HEK293 (cell line): ENCODE results near the gene TMEM263.

ENCODE experiments used
- CTCF ChIA-PET: fragments of 350-600 bp; formaldehyde crosslinking; extraction: SDS; loops from one replicate; lab custom pipeline; 2021; ENCODE audit warnings: antibody characterized with exemption; lab: Yijun Ruan, JAX
- POLR2A ChIA-PET: fragments of 300-600 bp; formaldehyde crosslinking; extraction: SDS; loops from one replicate; lab custom pipeline; 2020; ENCODE audit warnings: antibody characterized with exemption, inconsistent platforms; lab: Yijun Ruan, JAX
- H3K27ac ChIP-seq: fragments of 200-500 bp; sonication (Bioruptor generic); 2 replicates; pipeline ENCODE4 v1.5.1; 2014; ENCODE audit warnings: low read depth, low read length, control low read depth, inconsistent platforms; ENCODE audit errors: extremely low read depth
- H3K36me3 ChIP-seq, 2 experiments: fragments of 200-500 bp in 1 of 2; sonication (Bioruptor generic) in 1 of 2; 1 replicate in 1 of 2; 2 replicates in 1 of 2; pipeline ENCODE4 v1.5.1; 2014 to 2017; ENCODE audit warnings: inconsistent platforms in 2 of 2, low read length in 2 of 2; ENCODE audit not compliant: control insufficient read depth in 2 of 2, insufficient read depth in 1 of 2
- H3K4me1 ChIP-seq: fragments of 200-500 bp; sonication (Bioruptor generic); 2 replicates; pipeline ENCODE4 v1.5.1; 2014; ENCODE audit warnings: mild to moderate bottlenecking, low read length, inconsistent platforms; ENCODE audit not compliant: control insufficient read depth, insufficient read depth
- H3K4me3 ChIP-seq: 2 replicates; pipeline ENCODE4 v1.5.1; 2011; ENCODE audit warnings: low read depth, mild to moderate bottlenecking, control low read depth, low read length, moderate library complexity
- H3K9me3 ChIP-seq: fragments of 200-500 bp; sonication (Bioruptor generic); 2 replicates; pipeline ENCODE4 v1.5.1; 2014; ENCODE audit warnings: low read depth, low read length, inconsistent platforms; ENCODE audit not compliant: control insufficient read depth, insufficient read depth
- GFI1B ChIP-seq: fragments of 450-650 bp; formaldehyde crosslinking; IDR thresholded peaks from 2 replicates; pipeline ENCODE4 v1.5.1; 2016; ENCODE audit warnings: missing biosample characterization, missing genetic modification characterization
- GLIS2 ChIP-seq: fragments of 450-650 bp; formaldehyde crosslinking; IDR thresholded peaks from 2 replicates; pipeline ENCODE4 v1.5.1; 2016; ENCODE audit warnings: missing biosample characterization, missing genetic modification characterization
- ZBTB20 ChIP-seq: fragments of 450-650 bp; formaldehyde crosslinking; IDR thresholded peaks from 2 replicates; pipeline ENCODE4 v1.5.1; 2016; ENCODE audit warnings: missing biosample characterization, missing genetic modification characterization
- ZIC2 ChIP-seq: fragments of 450-650 bp; formaldehyde crosslinking; IDR thresholded peaks from 2 replicates; pipeline ENCODE4 v1.5.1; 2016; ENCODE audit warnings: missing biosample characterization, missing genetic modification characterization
- ZNF239 ChIP-seq: fragments of 450-650 bp; formaldehyde crosslinking; IDR thresholded peaks from 2 replicates; pipeline ENCODE4 v1.5.1; 2016; ENCODE audit warnings: missing biosample characterization, missing genetic modification characterization
- ZNF274 ChIP-seq, 2 experiments: fragments of 200-500 bp in 1 of 2; fragments of 450-650 bp in 1 of 2; sonication (Bioruptor generic) in 1 of 2; formaldehyde crosslinking in 1 of 2; IDR thresholded peaks; 2 replicates each; pipeline versions ENCODE4 v1.5.1 to v1.6.1; 2014 to 2016; ENCODE audit warnings: borderline replicate concordance in 1 of 2, inconsistent platforms in 1 of 2, low read length in 1 of 2, missing biosample characterization in 1 of 2, missing genetic modification characterization in 1 of 2
- ZNF311 ChIP-seq: fragments of 450-650 bp; formaldehyde crosslinking; IDR thresholded peaks from 2 replicates; pipeline ENCODE4 v1.5.1; 2017; ENCODE audit warnings: missing biosample characterization, missing genetic modification characterization, borderline replicate concordance
- ZNF391 ChIP-seq: fragments of 450-650 bp; formaldehyde crosslinking; IDR thresholded peaks from 2 replicates; pipeline ENCODE4 v1.5.1; 2016; ENCODE audit warnings: low read depth, missing biosample characterization, missing genetic modification characterization, borderline replicate concordance
- ZNF514 ChIP-seq: fragments of 450-650 bp; formaldehyde crosslinking; IDR thresholded peaks from 2 replicates; pipeline ENCODE4 v1.5.1; 2016; ENCODE audit warnings: missing biosample characterization, missing genetic modification characterization
- ZNF544 ChIP-seq: fragments of 450-650 bp; formaldehyde crosslinking; IDR thresholded peaks from 2 replicates; pipeline ENCODE4 v1.5.0; 2017; ENCODE audit warnings: missing biosample characterization, missing genetic modification characterization
- ZNF571 ChIP-seq: fragments of 450-650 bp; formaldehyde crosslinking; IDR thresholded peaks from 2 replicates; pipeline ENCODE4 v1.5.0; 2017; ENCODE audit warnings: missing biosample characterization, missing genetic modification characterization
- ZNF626 ChIP-seq: fragments of 450-650 bp; sonication (Bioruptor Pico); formaldehyde crosslinking; IDR thresholded peaks from 2 replicates; pipeline ENCODE4 v1.5.1; 2018; ENCODE audit warnings: missing biosample characterization, missing genetic modification characterization, inconsistent platforms
- ZNF777 ChIP-seq: fragments of 450-650 bp; formaldehyde crosslinking; IDR thresholded peaks from 2 replicates; pipeline ENCODE4 v1.5.1; 2017; ENCODE audit warnings: missing biosample characterization, missing genetic modification characterization, borderline replicate concordance
- ZNF785 ChIP-seq: fragments of 450-650 bp; formaldehyde crosslinking; IDR thresholded peaks from 2 replicates; pipeline ENCODE4 v1.5.1; 2016; ENCODE audit warnings: missing biosample characterization, missing genetic modification characterization
- ZNF791 ChIP-seq: fragments of 450-650 bp; formaldehyde crosslinking; IDR thresholded peaks from 2 replicates; pipeline ENCODE4 v1.5.1; 2016; ENCODE audit warnings: missing biosample characterization, missing genetic modification characterization
- ZNF837 ChIP-seq: fragments of 450-650 bp; formaldehyde crosslinking; IDR thresholded peaks from 2 replicates; pipeline ENCODE4 v1.5.1; 2016; ENCODE audit warnings: missing biosample characterization, missing genetic modification characterization
- TF ChIP-seq, protein P1 (sequence below): fragments of 450-650 bp; formaldehyde crosslinking; IDR thresholded peaks from 2 replicates; pipeline ENCODE4 v1.5.1; 2017; ENCODE audit warnings: missing biosample characterization, missing genetic modification characterization
- TF ChIP-seq, protein P2 (sequence below): fragments of 450-650 bp; formaldehyde crosslinking; IDR thresholded peaks from 2 replicates; pipeline ENCODE4 v1.5.1; 2016; ENCODE audit warnings: missing biosample characterization, missing genetic modification characterization, borderline replicate concordance

Gene TMEM263

DNA sequence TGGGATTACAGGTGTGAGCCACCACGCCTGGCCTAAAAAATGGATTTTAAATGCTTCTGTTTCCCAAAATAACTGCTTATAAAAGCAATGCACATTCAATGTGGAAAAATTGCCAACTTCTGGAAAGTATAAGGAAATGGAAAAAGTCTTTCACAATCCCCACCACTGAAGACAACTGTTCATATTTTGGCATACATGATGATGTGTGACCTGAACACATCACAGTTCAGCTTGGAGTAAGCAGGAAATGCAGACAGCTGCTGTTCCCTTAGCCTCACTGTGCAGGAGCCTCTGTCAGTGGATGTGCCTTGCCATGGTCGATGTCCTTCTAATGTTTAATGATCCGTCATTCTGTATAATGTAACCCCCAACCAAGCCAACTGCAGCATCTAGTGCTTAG is 26.1 kb downstream of the TMEM263 start (continued):
- TF ChIP-seq, protein P1, sequence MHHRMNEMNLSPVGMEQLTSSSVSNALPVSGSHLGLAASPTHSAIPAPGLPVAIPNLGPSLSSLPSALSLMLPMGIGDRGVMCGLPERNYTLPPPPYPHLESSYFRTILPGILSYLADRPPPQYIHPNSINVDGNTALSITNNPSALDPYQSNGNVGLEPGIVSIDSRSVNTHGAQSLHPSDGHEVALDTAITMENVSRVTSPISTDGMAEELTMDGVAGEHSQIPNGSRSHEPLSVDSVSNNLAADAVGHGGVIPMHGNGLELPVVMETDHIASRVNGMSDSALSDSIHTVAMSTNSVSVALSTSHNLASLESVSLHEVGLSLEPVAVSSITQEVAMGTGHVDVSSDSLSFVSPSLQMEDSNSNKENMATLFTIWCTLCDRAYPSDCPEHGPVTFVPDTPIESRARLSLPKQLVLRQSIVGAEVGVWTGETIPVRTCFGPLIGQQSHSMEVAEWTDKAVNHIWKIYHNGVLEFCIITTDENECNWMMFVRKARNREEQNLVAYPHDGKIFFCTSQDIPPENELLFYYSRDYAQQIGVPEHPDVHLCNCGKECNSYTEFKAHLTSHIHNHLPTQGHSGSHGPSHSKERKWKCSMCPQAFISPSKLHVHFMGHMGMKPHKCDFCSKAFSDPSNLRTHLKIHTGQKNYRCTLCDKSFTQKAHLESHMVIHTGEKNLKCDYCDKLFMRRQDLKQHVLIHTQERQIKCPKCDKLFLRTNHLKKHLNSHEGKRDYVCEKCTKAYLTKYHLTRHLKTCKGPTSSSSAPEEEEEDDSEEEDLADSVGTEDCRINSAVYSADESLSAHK (tag by site-specific recombination), result no peak

DNA sequence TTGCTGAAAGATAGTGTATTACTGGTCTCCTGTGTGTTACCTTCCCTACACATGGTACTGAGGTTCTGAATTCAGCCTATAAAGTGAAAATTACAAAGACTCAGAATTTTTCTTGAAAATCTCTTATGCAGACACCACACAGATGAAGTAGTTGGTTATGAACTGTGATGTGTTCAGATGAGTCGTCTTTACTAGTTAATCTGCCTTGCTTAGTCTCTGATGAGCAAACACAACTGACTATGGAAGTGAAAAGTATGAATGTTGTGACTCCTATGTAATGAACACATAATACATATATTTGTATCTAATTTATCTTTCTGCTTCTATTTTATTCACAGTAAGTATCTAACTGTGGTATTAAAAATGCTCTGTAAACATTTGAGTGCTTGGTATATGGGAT is 26.5 kb downstream of the TMEM263 start:
- CTCF ChIA-PET, result interaction anchor here (1.3 kb wide), 1 partner anchor 110 kb away, joined by 4 read pairs; no protein-coding TSS in a partner anchor
- TF ChIP-seq ZNF239, result no peak
- TF ChIP-seq ZNF791 (tag by site-specific recombination), result no peak
- no peak for TF ChIP-seq GLIS2 (tag by site-specific recombination)
- no peak for TF ChIP-seq ZBTB20 (tag by site-specific recombination)
- no peak for TF ChIP-seq ZNF777 (tag by site-specific recombination)
- no peak for TF ChIP-seq ZNF274 (IDR thresholded peaks at IDR 0.05; ENCODE audit: low read length)
- TF ChIP-seq ZNF274 (tag by site-specific recombination; IDR thresholded peaks at IDR 0.05; ENCODE audit: borderline replicate concordance), result no peak
- TF ChIP-seq ZNF514 (tag by site-specific recombination), result no peak
- TF ChIP-seq GFI1B, result no peak
- TF ChIP-seq ZNF391, result no peak
- no peak for TF ChIP-seq ZNF544 (tag by site-specific recombination)
- H3K27ac ChIP-seq, result no peak overlapping the region
- H3K4me1 ChIP-seq, result peaks cover 7% of the 10 kb centered on the region; the same call in 1 of the 2 replicates
- POLR2A ChIA-PET, result no interaction called here
- no peak overlapping the region for H3K4me3 ChIP-seq
- no peaks in the 10 kb centered on the region for H3K9me3 ChIP-seq
- H3K36me3 ChIP-seq, result peaks cover 11 to 34% of the 10 kb centered on the region in 2 experiments

DNA sequence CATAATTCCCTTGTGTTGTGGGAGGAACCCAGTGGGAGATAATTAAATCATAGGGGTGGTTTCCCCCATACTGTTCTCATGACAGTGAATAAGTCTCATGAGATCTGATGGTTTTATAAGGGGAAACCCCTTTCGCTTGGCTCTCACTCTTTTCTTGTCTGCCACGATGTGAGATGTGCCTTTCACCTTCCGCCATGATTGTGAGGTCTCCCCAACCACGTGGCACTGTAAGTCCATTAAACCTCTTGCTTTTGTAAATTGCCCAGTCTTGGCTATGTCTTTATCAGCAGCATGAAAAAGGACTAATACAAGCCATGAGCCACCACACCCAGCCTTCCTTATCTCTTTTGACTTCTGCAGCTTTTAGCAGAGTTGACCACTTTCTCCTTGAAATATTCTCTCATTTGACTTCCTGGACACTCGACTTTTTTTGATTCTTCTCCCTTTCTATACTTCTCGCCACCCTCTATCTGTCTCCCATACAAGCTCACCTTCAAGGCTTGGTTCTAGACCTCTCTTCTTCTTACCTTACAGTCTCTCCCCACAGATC is 29.0 kb downstream of the TMEM263 start:
- no peaks in the 10 kb centered on the region for H3K9me3 ChIP-seq
- H3K27ac ChIP-seq, result no peak overlapping the region
- H3K4me1 ChIP-seq, result no peaks in the 10 kb centered on the region
- ChIA-PET CTCF (interaction anchor here (0.8 to 1.2 kb wide), 2 partner anchors 8 to 120 kb away, joined by 3 read pairs; no protein-coding TSS in a partner anchor), POLR2A (interaction anchor here (0.6 to 2.4 kb wide), 2 partner anchors 29 to 1423 kb away, joined by 4 to 11 read pairs; partner anchors contain the start of gene TMEM263)
- peaks cover 11 to 34% of the 10 kb centered on the region in 2 experiments for H3K36me3 ChIP-seq
- H3K4me3 ChIP-seq, result no peak overlapping the region
- TF ChIP-seq ZNF626 (tag by site-specific recombination) (no peak), GLIS2 (tag by site-specific recombination) (no peak), ZNF837 (tag by site-specific recombination) (no peak), ZNF785 (no peak), ZNF311 (tag by site-specific recombination) (no peak), ZNF571 (no peak), ZIC2 (tag by site-specific recombination) (no peak)
- TF ChIP-seq, protein P2, sequence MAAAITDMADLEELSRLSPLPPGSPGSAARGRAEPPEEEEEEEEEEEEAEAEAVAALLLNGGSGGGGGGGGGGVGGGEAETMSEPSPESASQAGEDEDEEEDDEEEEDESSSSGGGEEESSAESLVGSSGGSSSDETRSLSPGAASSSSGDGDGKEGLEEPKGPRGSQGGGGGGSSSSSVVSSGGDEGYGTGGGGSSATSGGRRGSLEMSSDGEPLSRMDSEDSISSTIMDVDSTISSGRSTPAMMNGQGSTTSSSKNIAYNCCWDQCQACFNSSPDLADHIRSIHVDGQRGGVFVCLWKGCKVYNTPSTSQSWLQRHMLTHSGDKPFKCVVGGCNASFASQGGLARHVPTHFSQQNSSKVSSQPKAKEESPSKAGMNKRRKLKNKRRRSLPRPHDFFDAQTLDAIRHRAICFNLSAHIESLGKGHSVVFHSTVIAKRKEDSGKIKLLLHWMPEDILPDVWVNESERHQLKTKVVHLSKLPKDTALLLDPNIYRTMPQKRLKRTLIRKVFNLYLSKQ, result no peak
